B cell (primary cell): ENCODE results near the gene FRS3. TPM values are rescaled to one million over a fixed set of nuclear protein-coding genes. Genes with fewer than 3 reads are reported as not detected.
A peak's percentile ranks its signal among the peaks of the same experiment; 100 is the strongest.

ENCODE experiments used
- ATAC-seq: fragments of 200-7000 bp; cut with Tn5 transposase; one replicate; pipeline ENCODE4 v1.10.0; 2021; ENCODE audit warnings: low read depth, mild to moderate bottlenecking, moderate number of reproducible peaks, moderate library complexity
- CTCF ChIA-PET: fragments of 350-600 bp; sonication (Branson Sonifier 250); formaldehyde crosslinking; loops from one replicate; lab custom pipeline; 2021; ENCODE audit warnings: antibody characterized with exemption, inconsistent platforms; lab: Charles Lee
- POLR2A ChIA-PET: fragments of 350-600 bp; sonication (Branson Sonifier 250); formaldehyde crosslinking; loops from one replicate; lab custom pipeline; 2021; ENCODE audit warnings: antibody characterized with exemption; lab: Charles Lee
- DNase-seq: peaks from one replicate; pipeline ENCODE4 v3.0.0; 2013
- H2AFZ ChIP-seq: 2 replicates; pipeline ENCODE4 v1.6.1; 2012; ENCODE audit warnings: mild to moderate bottlenecking, low read depth, low read length; ENCODE audit not compliant: insufficient read depth, poor library complexity, severe bottlenecking
- H3K27ac ChIP-seq, 2 donors: 1 replicate in 1 of 2; 2 replicates in 1 of 2; pipeline ENCODE4 v1.5.1; 2012 to 2013; ENCODE audit warnings: low read length in 2 of 2, mild to moderate bottlenecking in 2 of 2, moderate library complexity in 1 of 2
- H3K27me3 ChIP-seq, 4 experiments: fragments of 200-600 bp in 1 of 4; sonication (generic) in 1 of 4; replicated peaks in 1 of 4; 1 replicate in 2 of 4; 2 replicates in 2 of 4; pipeline versions ENCODE4 v1.6.1 to v1.7.0; 2013 to 2016; ENCODE audit warnings: low read length in 3 of 4, mild to moderate bottlenecking in 2 of 4, mixed read lengths in 1 of 4, moderate library complexity in 1 of 4; ENCODE audit not compliant: insufficient read depth in 4 of 4, control insufficient read depth in 3 of 4; ENCODE audit errors: control extremely low read depth in 1 of 4
- H3K36me3 ChIP-seq, 2 experiments: replicated peaks in 1 of 2; 1 replicate in 1 of 2; 2 replicates in 1 of 2; pipeline versions ENCODE4 v1.6.1 to v1.7.1; 2013; ENCODE audit warnings: low read length in 1 of 2; ENCODE audit not compliant: insufficient read depth in 2 of 2, control insufficient read depth in 1 of 2; ENCODE audit errors: control extremely low read depth in 1 of 2, extremely low read depth in 1 of 2
- H3K4me1 ChIP-seq, 2 donors: fragments of 200-600 bp in 1 of 2; sonication (generic) in 1 of 2; 1 replicate in 1 of 2; 2 replicates in 1 of 2; pipeline versions ENCODE4 v1.5.1 to v1.6.1; 2013 to 2017; ENCODE audit warnings: low read length in 2 of 2; ENCODE audit not compliant: control insufficient read depth in 2 of 2, insufficient read depth in 2 of 2
- H3K4me2 ChIP-seq: replicated peaks from 2 replicates; pipeline ENCODE3; 2012; ENCODE audit warnings: mild to moderate bottlenecking, low read depth, low read length; ENCODE audit not compliant: poor library complexity, severe bottlenecking
- H3K4me3 ChIP-seq, 5 experiments: fragments of 200-600 bp in 1 of 5; sonication (generic) in 1 of 5; 1 replicate in 3 of 5; 2 replicates in 2 of 5; pipeline versions ENCODE4 v1.5.1 to v1.7.0; 2011 to 2016; ENCODE audit warnings: low read length in 4 of 5, mild to moderate bottlenecking in 4 of 5, low read depth in 2 of 5, control low read depth in 1 of 5, moderate library complexity in 1 of 5; ENCODE audit not compliant: insufficient read depth in 1 of 5; ENCODE audit errors: control extremely low read depth in 1 of 5, extremely low read depth in 1 of 5
- H3K79me2 ChIP-seq: fragments of 200-600 bp; sonication (generic); one replicate; pipeline ENCODE4 v1.6.0; 2016; ENCODE audit warnings: low read length; ENCODE audit not compliant: control insufficient read depth, insufficient read depth
- H3K9ac ChIP-seq: fragments of 200-600 bp; sonication (generic); 2 replicates; pipeline ENCODE4 v1.6.1; 2017; ENCODE audit warnings: mild to moderate bottlenecking, low read length, moderate library complexity
- H3K9me3 ChIP-seq, 3 donors: one replicate each; pipeline versions ENCODE4 v1.6.1 to v1.7.1; 2013; ENCODE audit warnings: low read length in 2 of 3; ENCODE audit not compliant: control insufficient read depth in 2 of 3, insufficient read depth in 1 of 3; ENCODE audit errors: control extremely low read depth in 1 of 3
- H4K20me1 ChIP-seq: 2 replicates; pipeline ENCODE4 v1.6.0; 2012; ENCODE audit warnings: mild to moderate bottlenecking, low read length; ENCODE audit not compliant: insufficient read depth, control insufficient read depth, poor library complexity, severe bottlenecking
- H3K27ac Mint-ChIP-seq: one replicate; pipeline ENCODE4 v1.8.0; 2021; ENCODE audit warnings: mixed read lengths
- H3K27me3 Mint-ChIP-seq: one replicate; pipeline ENCODE4 v1.8.0; 2021; ENCODE audit warnings: mixed read lengths
- H3K4me1 Mint-ChIP-seq: one replicate; pipeline ENCODE4 v1.8.0; 2021; ENCODE audit warnings: mixed read lengths
- H3K4me3 Mint-ChIP-seq: one replicate; pipeline ENCODE4 v1.8.0; 2021; ENCODE audit warnings: mixed read lengths
- H3K9me3 Mint-ChIP-seq: one replicate; pipeline ENCODE4 v1.8.0; 2022; ENCODE audit warnings: mixed read lengths; ENCODE audit not compliant: insufficient read depth
- EZH2 ChIP-seq: IDR thresholded peaks from 2 replicates; pipeline ENCODE4 v1.6.1; 2012; ENCODE audit warnings: borderline replicate concordance, low read depth, mild to moderate bottlenecking, moderate library complexity, low read length; ENCODE audit not compliant: insufficient read depth, poor library complexity, severe bottlenecking
- WGBS: methylation state at CpG from one replicate; pipeline ENCODE4 v1.1.5; 2013; ENCODE audit warnings: missing lambda C conversion rate; ENCODE audit not compliant: insufficient coverage; 5-methylcytosine and 5-hydroxymethylcytosine counted together
- intact Hi-C: fragments of 100-400 bp; cut with micrococcal nuclease; formaldehyde crosslinking; loops from one replicate; pipeline ENCODE4 v1.10.0; 2022
- polyA plus RNA-seq: library from polyadenylated mRNA; depleted of rRNA; stranded (reverse); fragments of >200 nt; gene quantifications from 2 replicates; pipeline ENCODE4 v1.2.3, GENCODE V29; 2012
- total RNA-seq, 2 donors: library from RNA; stranded (reverse); fragments of 120-200 nt in 1 of 2; gene quantifications; 1 replicate in 1 of 2; 2 replicates in 1 of 2; pipeline versions ENCODE4 v1.2.3 to v1.2.4, GENCODE V29; 2013 to 2022
- TF ChIP-seq, protein P1 (sequence below): fragments of 200-600 bp; IDR thresholded peaks from one replicate; pipeline ENCODE4 v1.8.0; 2022; ENCODE audit warnings: antibody characterized with exemption, mild to moderate bottlenecking

The FRS3 gene
- total and polyA plus RNA-seq, 2 donors (not counting 1 experiment from before 2014, with no cell fraction given), result 9.8 to 12.0 TPM

DNA sequence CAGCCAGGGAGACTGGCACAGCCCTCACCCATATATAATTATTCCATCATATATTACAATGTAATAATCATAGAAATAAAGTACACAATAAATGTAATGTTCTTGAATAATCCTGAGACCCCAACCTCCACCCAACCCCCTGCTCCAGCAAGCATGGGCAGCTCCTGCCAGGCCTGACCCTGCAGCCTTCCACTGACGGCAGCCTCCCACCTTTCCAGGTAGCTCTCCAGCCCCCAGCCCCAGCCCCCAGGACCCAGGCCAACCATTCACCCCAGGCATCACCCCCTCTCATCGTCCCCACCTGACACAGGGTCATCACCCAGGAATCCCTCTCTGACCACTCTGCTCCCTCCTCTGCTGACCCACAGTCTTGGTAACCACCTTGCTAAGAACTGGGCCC, 58.9 kb downstream of the FRS3 start:
- Histone ChIP-seq H3K9ac (peak overlapping the region; percentile 45), H2AFZ (no peak overlapping the region), H3K36me3 (peaks cover 0 to 18% of the 10 kb centered on the region in 2 experiments), H3K9me3 (no peaks in the 10 kb centered on the region), H3K4me1 (peaks cover 96 to 100% of the 10 kb centered on the region in 2 donors), H3K27me3 (no peaks in the 10 kb centered on the region), H3K27ac (peak overlapping the region; percentile 42 to 87), H3K79me2 (peaks cover 100% of the 10 kb centered on the region), H4K20me1 (peaks cover 59% of the 10 kb centered on the region), H3K4me3 (peak overlapping the region in 2 of 5 experiments; percentile 1 to 14), H3K4me2 (peak overlapping the region; percentile 90)
- TF ChIP-seq, protein P1, sequence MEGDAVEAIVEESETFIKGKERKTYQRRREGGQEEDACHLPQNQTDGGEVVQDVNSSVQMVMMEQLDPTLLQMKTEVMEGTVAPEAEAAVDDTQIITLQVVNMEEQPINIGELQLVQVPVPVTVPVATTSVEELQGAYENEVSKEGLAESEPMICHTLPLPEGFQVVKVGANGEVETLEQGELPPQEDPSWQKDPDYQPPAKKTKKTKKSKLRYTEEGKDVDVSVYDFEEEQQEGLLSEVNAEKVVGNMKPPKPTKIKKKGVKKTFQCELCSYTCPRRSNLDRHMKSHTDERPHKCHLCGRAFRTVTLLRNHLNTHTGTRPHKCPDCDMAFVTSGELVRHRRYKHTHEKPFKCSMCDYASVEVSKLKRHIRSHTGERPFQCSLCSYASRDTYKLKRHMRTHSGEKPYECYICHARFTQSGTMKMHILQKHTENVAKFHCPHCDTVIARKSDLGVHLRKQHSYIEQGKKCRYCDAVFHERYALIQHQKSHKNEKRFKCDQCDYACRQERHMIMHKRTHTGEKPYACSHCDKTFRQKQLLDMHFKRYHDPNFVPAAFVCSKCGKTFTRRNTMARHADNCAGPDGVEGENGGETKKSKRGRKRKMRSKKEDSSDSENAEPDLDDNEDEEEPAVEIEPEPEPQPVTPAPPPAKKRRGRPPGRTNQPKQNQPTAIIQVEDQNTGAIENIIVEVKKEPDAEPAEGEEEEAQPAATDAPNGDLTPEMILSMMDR, result no peak
- TF ChIP-seq EZH2, result no peak
- CTCF ChIA-PET, result interaction anchor here (1.2 to 7.7 kb wide), 4 partner anchors 13 to 37 kb away, joined by 3 to 145 read pairs (median 63); partner anchors contain the start of gene TFEB
- peak overlapping the region; percentile 94 for H3K27ac Mint-ChIP-seq
- WGBS, result 88% methylated on average over 2 of the region's 2 CpGs
- DNase-seq, result no peak
- intact Hi-C loops, result loop anchor here (10.0 kb wide), 1 partner anchor 304 kb away; no protein-coding TSS in a partner anchor
- H3K4me1 Mint-ChIP-seq, result peaks cover 98% of the 10 kb centered on the region
- ATAC-seq, result no peak
- POLR2A ChIA-PET, result interaction anchor here (1.0 to 8.6 kb wide), 3 partner anchors 10 to 15 kb away, joined by 3 to 108 read pairs (median 17); partner anchors contain the start of gene TFEB
- H3K4me3 Mint-ChIP-seq, result peak overlapping the region; percentile 96
- H3K27me3 Mint-ChIP-seq, result no peaks in the 10 kb centered on the region
- no peaks in the 10 kb centered on the region for H3K9me3 Mint-ChIP-seq

DNA sequence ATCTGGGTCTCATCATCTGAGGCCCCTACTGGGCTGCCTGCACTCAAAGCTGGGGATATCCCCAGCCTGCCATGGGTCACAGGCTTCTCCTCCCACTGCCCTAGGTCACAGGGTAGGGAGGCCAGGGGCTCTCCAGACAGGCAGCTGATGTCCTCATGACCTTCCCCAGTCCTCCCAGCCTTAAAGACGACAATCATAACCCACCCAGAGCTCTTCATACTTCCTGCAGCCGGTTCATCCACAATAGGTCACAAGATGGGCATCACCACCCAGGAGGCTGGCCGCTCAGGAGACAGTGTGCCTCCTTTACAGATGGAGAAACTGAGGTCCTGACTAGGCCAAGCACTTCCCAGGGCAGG, 59.5 kb downstream of the FRS3 start:
- Histone ChIP-seq H2AFZ (no peak overlapping the region), H3K9ac (peak overlapping the region; percentile 40), H3K9me3 (no peaks in the 10 kb centered on the region), H3K27ac (peak overlapping the region; percentile 42 to 87), H3K27me3 (no peaks in the 10 kb centered on the region), H3K4me3 (peak overlapping the region in 1 of 5 experiments; percentile 14), H3K4me2 (peak overlapping the region; percentile 90), H3K36me3 (peaks cover 0 to 18% of the 10 kb centered on the region in 2 experiments), H3K4me1 (peaks cover 94 to 100% of the 10 kb centered on the region in 2 donors), H3K79me2 (peaks cover 100% of the 10 kb centered on the region), H4K20me1 (peaks cover 64% of the 10 kb centered on the region)
- 46% methylated on average over 3 of the region's 3 CpGs for WGBS
- TF ChIP-seq, protein P1, result no peak
- TF ChIP-seq EZH2, result no peak
- H3K4me1 Mint-ChIP-seq, result peaks cover 96% of the 10 kb centered on the region
- CTCF ChIA-PET, result interaction anchor here (1.2 to 7.7 kb wide), 5 partner anchors 13 to 36 kb away, joined by 3 to 145 read pairs (median 16); partner anchors contain the start of gene TFEB
- peak; percentile 5 for ATAC-seq
- peak overlapping the region; percentile 96 for H3K4me3 Mint-ChIP-seq
- POLR2A ChIA-PET, result interaction anchor here (1.0 to 8.6 kb wide), 4 partner anchors 11 to 15 kb away, joined by 3 to 108 read pairs (median 12); partner anchors contain the start of gene TFEB
- H3K9me3 Mint-ChIP-seq, result no peaks in the 10 kb centered on the region
- H3K27ac Mint-ChIP-seq, result peak overlapping the region; percentile 87
- DNase-seq, result peak; percentile 66
- H3K27me3 Mint-ChIP-seq, result no peaks in the 10 kb centered on the region
- intact Hi-C loops, result loop anchor here (10.0 kb wide), 1 partner anchor 305 kb away; no protein-coding TSS in a partner anchor
